Measurements from ENCODE around the gene RBBP8NL.

GRCh38 chr20:62461157-62461556 is 33.8 kb upstream of the RBBP8NL start:
- TF ChIP-seq POLR2A (IDR thresholded peaks at IDR 0.05; ENCODE audit: low read depth, low read length) (no peak), CTCF (IDR thresholded peaks at IDR 0.05; ENCODE audit: extremely low read depth in 1 of 2, insufficient read depth in 1 of 2, low read depth in 1 of 2, low read length in 2 of 2) (no peak), POLR2AphosphoS5 (IDR thresholded peaks at IDR 0.05; ENCODE audit: insufficient read depth, low read depth, low read length) (no peak), JUN (IDR thresholded peaks at IDR 0.05; ENCODE audit: borderline replicate concordance, insufficient read depth, insufficient read length, low read depth) (no peak), EZH2 (IDR thresholded peaks at IDR 0.05; ENCODE audit: borderline replicate concordance, low read depth, low read length, severe bottlenecking) (no peak), MYC (IDR thresholded peaks at IDR 0.05; ENCODE audit: low read depth, low read length) (no peak), MAX (IDR thresholded peaks at IDR 0.05; ENCODE audit: insufficient read depth, insufficient read length) (no peak), FOS (IDR thresholded peaks at IDR 0.05; ENCODE audit: borderline replicate concordance, insufficient read depth, low read length) (no peak), GATA2 (IDR thresholded peaks at IDR 0.05; ENCODE audit: insufficient read depth, insufficient read length, low read depth, low read length) (no peak)
